Measurements from ENCODE around the gene MACROH2A2.
"Not testable (repeated sequence)": the region's sequence is repeated elsewhere in the genome, so short reads cannot be mapped to it uniquely, and the experiment has no call there.

MACROH2A2 gene

DNA sequence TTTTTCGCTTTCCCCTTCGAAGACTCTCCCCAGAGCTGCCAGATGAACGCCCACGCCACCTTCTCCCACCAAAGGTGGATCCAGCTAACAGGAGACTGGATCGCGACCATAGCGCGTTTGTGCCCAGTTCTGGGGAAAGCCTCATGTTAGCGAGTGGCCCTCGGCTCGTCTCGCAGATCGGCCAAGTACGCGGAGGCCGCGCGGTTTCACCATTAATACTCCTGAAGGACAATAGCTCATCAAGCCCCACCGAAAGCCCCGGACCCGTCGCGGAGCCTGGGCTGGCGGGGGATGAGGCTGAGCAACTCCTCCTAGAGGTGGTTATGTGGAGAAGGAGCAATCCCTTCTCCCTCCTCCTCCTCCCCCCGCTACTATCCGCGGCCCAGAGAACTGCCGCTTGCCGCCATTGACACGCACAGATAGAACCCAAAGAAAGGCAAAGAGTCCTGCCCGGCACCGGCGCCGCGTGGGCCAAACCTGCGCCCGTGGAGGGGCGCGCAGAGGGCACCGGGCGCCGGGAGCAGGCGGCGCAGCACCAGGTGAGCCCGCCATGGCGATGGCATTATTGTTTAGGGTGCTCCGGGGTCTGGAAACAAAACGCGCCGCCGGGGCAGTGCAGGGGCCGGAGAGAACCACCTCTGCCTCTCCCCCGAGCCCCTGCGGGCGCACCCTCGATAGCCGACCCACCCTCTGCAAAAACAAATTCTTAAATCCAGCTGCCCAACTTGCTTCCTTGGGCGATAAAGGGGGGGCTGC is at the start of gene MACROH2A2:
Gene MACROH2A2, plus strand, starts transcription at position 385 of the 756 bp plus-strand sequence. CDS start 22,813 bp downstream, outside the sequence.
- H3K4me3 ChIP-seq, result peak within 1 kb of the TSS; percentile 45 to 79 (median 64)
- H3K27ac ChIP-seq, result peak within 1 kb of the TSS; percentile 10 to 84 (median 59)

DNA sequence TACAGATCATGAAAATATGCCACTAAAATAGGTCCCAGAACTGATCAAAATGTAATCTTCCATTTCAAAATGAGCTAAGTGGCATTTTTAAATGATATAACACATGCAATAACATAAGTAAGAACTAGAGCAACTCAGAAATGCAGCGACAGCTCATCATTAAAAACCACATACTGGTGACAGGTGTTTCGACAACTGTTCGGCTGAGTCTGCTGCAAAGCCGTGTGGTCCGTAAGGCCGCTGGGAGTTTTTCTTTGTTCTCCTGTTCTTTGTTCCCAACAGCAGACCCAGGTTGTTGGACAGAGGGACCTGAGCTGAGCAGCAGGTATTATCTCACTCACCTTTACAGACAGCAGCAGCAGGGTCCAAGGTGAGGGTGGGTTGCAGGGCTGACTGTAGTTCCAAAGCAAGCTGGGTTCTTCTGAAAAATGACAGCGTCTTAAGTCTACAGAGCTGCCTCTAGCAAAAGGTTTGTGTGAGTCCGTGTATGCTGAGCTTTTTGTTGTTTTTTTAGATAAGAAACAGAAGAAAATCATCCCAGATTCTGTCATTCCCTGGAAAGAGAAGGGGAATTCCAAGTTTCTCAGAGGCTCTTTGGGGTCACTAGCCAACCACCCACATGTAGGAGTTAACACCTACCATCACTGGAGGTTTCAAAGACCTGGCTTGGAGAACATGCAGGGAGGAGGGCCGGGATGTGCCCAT is 45.4 kb upstream of the MACROH2A2 start:
- H3K4me3 ChIP-seq, result no peak overlapping the region
- no peak overlapping the region for H3K27ac ChIP-seq

DNA sequence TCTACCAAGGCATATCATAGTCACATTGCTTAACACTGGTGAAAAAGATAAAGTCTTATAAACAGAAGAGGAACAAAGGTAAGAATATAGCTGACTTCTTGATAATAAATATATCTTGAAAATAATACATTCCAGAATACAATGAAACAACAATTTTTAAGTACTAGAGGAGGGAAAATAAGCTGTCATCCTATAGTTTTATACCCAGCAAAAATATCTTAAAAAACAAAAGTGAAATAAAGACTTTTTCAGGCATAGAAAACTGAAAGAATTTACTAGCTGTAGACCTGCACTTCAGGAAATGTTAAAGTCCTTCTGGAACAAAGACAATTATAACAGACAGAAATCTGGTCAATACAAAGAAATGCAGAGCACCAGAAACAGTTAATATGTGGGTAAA is 21.4 kb upstream of the MACROH2A2 start:
- H3K27ac ChIP-seq, result no peak overlapping the region
- H3K4me3 ChIP-seq, result no peak overlapping the region

DNA sequence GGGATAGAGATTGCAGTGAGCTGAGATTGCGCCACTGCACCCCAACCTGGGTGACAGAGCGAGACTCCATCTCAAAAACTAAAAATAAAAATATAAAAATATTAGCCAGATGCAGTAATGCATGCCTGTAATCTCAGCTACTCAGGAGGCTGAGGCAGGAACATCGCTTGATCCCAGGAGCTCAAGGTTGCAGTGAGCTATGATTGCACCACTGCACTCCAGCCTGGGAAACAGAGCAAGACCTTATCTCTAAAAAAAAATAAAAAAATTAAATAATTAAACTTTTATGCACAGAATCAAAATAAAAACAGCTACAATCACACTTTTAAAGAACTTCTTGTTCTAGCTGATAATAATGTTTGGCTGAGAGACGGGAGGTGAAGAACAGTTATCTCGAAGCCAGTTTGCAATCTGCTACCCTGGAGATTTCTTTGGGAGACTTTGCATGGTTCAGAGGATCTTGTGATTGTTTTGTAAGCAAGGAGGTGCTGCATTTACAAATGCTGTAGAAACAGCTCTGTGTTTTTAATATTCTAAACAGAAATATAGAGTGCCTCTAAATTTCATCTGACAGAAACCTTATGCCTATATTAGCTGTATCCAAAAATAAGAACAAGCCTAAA is 19.9 kb upstream of the MACROH2A2 start:
- H3K4me3 ChIP-seq, result no peak overlapping the region
- H3K27ac ChIP-seq, result no peak overlapping the region

DNA sequence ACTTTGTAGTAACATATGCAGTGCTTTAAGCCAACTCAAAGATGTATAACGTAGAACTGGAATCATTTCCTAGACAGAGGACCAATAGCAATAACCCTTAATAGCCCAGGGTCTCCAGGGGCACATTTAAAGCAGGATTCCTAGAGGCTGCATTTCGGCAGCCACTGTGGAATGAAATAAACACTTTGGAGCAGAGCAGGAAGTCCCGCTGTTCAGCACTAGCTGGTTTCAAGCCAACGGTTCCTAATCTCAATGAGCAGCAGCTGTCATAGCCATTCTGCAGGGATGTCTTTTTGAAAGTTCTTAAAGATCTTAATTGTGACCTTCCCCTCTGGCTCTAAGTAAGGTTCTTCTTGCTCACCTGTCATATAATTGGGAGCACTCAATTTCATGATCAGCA is 18.4 kb upstream of the MACROH2A2 start:
- no peak overlapping the region for H3K27ac ChIP-seq
- H3K4me3 ChIP-seq, result no peak overlapping the region

DNA sequence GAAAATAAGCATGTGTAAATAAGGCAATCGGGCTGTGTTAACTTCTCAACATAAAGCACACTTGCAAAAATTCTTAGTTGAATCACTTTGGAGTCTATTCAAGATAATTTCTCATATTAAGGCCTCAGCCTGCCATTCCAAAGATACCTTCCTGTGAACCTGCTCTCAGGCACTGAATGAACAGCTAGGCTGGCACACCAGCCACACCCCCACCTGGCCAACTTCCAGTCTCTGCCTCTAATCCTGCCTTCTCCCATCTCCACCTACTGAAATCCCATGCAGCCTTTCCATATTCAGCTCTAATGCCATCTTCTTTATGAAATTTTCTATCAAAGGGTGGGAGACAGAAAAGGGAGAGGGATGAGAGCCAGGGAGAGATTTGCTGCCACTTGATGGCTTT is 17.1 kb upstream of the MACROH2A2 start:
- Histone ChIP-seq H3K27ac (no peak overlapping the region), H3K4me3 (no peak overlapping the region)

DNA sequence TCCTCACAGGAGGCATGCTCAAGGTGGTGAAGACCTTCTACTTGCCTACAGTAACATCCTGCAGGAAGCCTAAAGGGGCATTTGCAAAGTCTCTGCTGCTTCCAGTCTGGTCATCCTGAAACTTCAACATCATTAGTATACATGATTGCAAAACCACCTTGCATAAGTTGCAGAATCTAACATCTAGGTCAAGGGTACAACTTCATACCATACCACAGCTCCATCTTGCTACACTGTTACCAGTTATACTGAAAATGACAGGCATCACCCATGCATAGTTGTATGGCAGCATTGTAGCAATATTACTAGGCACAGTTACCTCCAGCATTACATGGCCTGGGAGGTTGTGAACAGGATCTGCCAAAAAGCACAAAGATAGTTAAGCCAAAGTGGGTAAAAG is 13.7 kb upstream of the MACROH2A2 start:
- Histone ChIP-seq H3K4me3 (no peak overlapping the region), H3K27ac (no peak overlapping the region)

DNA sequence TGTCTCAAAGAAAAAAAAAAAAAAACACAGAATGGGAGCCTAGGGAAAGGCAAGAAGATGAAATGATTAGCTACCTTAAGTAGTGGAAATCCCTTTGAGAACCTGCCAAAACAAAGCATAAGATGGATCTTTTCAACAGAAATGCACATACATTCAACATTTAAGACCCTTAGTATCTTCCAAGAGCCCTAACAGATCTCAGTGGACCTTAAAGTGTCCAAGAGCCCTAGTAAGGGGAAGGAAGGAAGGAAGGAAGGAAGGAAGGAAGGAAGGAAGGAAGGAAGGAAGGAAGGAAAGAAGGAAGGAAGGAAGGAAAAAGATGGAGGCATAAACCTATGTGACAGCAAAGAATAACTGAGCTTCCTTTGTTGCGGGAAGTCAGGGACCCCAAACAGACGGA is 11.6 kb upstream of the MACROH2A2 start:
- Histone ChIP-seq H3K27ac (no peak overlapping the region), H3K4me3 (no peak overlapping the region)

DNA sequence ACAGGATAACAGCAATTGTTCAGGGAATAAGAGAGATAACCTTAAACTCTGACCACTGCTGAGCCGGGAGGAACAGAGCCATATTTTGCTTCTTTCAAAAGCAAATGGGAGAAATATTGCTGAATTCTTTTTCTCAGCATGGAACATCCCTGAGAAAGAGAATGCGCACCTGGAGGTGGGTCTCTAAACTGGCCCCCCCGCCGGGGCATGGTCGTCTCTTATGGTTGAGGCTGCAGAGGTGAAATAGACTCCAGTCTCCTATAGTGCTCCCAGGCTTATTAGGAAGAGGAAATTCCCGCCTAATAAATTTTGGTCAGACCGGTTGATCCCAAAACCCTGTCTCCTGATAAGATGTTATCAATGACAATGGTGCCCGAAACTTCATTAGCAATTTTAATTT is 10.9 kb upstream of the MACROH2A2 start:
- H3K27ac ChIP-seq, H3K4me3 ChIP-seq: not testable (repeated sequence)

DNA sequence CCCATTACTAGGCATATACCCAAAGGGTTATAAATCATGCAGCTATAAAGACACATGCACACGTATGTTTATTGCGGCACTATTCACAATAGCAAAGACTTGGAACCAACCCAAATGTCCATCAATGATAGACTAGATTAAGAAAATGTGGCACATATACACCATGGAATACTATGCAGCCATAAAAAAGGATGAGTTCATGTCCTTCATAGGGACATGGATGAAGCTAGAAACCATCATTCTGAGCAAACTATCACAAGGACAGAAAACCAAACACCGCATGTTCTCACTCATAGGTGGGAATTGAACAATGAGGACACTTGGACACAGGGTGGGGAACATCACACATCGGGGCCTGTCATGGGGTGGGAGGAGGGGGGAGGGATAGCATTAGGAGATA is 5.6 kb upstream of the MACROH2A2 start:
- H3K4me3 ChIP-seq, H3K27ac ChIP-seq: not testable (repeated sequence)

DNA sequence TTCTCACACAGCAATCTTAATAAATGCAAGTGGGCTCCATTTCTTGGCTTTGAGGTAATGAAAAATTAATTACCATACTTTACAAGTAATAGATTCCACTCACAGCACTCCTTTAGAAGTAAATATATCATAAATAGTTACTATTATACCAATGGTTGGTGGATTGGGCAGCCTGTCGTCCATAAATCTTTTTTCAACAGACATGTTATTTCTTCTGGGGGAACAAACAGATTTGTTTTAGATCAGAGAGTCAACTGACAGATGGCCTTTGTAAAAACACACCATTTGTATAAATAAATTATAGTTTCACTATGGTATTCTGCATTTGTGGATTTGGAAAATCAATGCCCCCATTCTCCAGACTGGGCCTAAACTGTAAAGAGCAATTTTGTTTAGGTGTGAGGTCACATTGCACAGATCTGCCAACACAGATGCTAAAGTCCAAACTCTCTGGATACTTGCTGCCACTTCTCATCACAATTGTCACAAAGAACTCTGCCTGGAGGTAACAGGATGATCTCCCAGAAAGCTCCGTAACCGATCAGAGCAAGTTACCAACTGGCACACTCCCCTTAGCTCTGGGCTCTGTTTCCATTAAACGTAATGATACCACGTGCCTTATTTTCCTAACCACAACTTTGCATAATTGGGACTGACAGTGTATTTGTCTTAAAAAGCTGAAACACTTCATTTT is 4.5 kb upstream of the MACROH2A2 start:
- Histone ChIP-seq H3K4me3 (no peak overlapping the region), H3K27ac (no peak overlapping the region)

DNA sequence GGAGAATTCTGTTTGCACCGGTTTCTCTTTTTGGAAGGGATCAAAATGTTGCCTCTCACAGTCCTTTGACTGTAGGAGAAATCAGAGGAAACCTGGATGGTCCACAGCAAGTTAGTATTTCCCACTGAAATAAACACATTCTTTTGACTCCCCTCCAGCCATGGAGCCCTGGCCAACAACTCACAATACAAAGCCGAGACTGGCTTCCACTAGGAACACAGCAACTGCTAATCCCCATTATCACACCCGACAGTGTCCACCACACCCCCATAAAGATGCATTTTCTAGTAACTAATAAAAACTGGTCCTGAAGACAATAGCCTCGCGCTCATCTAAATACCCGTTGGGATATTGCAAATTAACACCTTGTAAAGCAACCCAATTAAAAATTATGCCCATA is 798 bp upstream of the MACROH2A2 start:
- Histone ChIP-seq H3K4me3 (peak overlapping the region in 3 of 7 experiments; percentile 64 to 79 (median 76)), H3K27ac (no peak overlapping the region)

DNA sequence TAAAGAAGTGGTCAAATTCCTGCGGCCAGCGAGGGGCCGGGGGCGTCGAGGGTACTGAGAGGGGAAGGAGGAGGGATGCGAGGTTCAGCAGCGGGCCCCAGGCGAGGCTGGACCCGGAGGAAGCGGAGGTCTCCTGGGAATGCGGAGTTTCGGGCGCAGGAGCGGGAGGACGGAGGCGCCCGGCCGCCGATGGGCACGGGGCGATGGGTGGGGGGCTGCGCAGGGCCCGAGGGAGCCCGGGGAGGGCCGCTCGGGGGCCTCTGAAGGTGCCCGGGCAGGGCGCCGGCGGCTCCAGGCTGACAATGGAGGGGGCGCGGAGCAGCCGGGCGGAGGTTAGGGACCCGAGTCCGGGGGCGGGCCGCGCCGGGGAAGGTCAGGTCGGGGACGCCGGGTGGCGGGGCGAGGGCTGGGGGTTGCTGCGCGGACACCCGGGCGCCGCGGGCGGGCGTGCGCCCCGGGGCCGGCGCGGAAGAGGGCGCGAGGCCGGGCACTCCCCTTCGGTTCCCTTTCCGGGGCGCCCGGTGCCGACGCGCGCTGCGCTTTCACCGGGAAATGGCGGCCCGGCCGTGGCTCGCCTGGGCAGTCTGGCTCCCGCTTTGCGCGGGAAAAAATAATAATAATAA is 683 bp downstream of the MACROH2A2 start:
- H3K4me3 ChIP-seq, result peak overlapping the region; percentile 45 to 79 (median 64)
- H3K27ac ChIP-seq, result peak overlapping the region; percentile 10 to 84 (median 59)

DNA sequence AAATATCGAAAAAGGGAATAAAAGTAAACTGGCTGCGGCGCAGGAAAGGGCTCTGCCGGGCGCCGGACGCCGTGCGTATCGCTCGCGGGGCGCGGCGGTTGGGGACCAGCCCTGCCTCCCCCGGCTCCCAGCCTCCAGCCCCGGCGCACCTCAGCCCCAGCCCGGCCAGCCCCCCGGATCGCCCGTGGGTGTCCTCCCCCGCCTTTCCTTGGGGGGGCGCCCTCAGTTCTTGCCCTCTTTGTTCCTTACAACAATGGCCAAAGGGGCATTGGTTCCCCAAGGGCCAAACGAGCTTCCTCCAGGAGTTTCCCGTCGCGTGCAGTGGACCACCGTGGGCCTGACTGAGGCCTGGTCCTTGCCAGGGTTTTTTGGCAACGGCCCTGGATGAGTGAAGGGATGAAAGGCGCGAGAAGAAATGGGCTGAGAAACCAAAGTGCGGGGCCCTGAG is 1.2 kb downstream of the MACROH2A2 start:
- peak overlapping the region; percentile 45 to 79 (median 64) for H3K4me3 ChIP-seq
- H3K27ac ChIP-seq, result peak overlapping the region in 14 of 21 experiments; percentile 10 to 84 (median 64)

DNA sequence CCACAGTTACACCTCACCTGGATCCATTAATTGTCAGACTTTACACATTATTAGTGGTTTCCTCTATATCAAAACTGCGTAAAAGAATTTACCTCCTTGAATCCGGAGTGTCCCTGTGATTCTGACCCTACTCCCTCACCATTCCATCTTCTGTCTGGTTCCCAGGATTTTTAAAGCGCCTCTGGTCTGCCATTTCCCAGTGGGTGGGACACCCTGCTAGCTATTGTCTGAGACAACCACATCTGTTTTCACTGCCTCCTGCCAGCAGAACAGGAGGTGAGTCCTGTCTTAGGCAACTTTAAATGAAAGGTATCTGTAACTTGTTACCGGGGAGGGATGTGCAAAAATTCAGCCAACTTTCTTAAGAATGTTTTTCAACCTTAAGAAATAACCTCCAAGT is 2.3 kb downstream of the MACROH2A2 start:
- Histone ChIP-seq H3K27ac (no peak overlapping the region), H3K4me3 (no peak overlapping the region)

DNA sequence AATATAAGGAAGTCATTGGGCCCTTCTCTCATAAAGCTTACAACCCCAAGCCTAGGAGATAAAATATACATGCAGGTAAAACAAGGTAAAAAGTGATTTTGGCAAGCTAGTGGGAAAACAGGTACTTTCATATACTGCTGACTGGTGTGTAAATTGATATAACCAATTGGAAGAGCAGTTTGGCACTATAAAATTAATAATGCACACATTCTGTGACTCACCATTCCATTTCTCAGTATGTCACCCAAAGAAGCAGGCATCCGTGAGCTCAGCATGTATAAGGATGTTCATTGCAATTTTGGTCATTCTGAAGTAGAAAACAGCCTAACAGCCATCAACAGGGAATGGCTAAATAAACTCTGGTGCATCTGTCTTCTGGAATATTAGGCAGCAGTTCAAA is 2.9 kb downstream of the MACROH2A2 start:
- H3K4me3 ChIP-seq, result no peak overlapping the region

DNA sequence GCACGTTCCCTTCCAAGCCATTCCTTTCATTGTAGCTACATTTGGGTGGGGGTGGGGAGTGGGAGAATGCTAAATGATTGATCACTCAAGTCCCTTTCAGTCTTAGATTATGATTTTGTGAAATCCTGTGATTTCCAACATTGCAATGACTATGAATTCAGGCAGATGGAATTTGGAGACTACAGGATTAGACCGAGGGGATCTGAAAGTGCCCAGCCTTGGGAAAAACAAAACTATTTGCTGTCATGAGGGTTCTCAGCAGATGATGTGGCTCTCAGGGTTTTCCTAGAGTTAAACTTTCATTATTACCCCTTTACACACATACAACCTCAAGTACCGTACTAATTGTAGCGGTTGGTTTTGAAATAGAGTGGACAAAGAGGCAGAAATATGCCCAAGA is 4.7 kb downstream of the MACROH2A2 start:
- H3K27ac ChIP-seq, result no peak overlapping the region
- H3K4me3 ChIP-seq, result no peak overlapping the region

More for the DNA sequence above, 2.9 kb downstream of the MACROH2A2 start:
- no peak overlapping the region for H3K27ac ChIP-seq

DNA sequence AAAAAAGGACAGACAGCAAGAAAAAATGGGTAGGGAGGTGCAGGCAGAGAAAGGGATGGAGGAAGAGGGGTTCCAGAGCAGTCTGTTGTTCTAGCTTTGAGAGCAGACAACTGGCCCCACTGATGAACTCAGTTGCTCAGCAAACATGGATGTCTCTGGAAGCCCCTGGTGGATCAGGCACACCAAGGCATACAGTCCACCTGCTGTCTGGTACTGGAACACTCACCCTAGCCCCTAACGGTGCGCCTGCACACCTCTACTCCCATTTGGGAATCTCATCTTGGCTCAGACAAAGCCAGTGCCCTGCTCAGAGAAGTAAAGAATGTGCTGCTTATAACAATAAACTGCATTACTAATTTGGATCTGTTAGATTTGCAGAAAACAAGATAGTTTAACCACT is 7.7 kb downstream of the MACROH2A2 start:
- no peak overlapping the region for H3K4me3 ChIP-seq
- H3K27ac ChIP-seq, result no peak overlapping the region

DNA sequence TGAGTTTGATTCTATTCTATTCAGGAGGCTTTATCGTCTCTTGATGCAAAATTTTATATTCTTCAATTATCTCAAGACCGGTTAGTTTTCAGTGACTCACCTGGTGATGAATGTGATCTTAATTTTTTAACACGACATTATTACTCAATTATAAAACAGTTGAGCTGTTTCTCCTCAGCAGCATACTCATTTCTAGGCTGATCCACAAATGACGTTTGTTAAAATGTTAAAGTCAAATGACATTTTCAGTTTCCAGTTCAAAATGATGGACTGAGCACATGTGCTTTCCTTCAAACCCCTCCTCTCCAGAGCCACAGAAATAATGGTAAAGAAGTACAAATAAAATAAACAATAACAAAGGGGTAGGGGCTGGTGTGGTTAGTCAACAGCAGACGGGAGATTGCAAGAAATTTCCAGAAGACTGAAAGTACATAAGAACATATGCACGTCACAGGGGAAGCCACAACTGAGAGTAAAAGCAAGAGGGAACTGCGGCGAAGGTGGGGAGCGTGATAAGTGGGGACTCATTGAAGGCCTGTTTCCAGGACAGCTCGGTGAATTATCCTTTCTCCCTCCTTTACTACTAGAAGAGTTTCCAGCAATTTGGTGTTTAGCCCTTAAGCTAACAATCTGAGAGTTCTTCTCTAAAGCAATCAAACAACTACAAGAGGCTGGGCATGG is 10.9 kb downstream of the MACROH2A2 start:
- no peak overlapping the region for H3K27ac ChIP-seq
- no peak overlapping the region for H3K4me3 ChIP-seq
